ENCODE results near the gene GP2. TPM values are rescaled to one million over a fixed set of nuclear protein-coding genes. Genes with fewer than 3 reads are reported as not detected.

Gene GP2
- not detected for total RNA-seq

DNA sequence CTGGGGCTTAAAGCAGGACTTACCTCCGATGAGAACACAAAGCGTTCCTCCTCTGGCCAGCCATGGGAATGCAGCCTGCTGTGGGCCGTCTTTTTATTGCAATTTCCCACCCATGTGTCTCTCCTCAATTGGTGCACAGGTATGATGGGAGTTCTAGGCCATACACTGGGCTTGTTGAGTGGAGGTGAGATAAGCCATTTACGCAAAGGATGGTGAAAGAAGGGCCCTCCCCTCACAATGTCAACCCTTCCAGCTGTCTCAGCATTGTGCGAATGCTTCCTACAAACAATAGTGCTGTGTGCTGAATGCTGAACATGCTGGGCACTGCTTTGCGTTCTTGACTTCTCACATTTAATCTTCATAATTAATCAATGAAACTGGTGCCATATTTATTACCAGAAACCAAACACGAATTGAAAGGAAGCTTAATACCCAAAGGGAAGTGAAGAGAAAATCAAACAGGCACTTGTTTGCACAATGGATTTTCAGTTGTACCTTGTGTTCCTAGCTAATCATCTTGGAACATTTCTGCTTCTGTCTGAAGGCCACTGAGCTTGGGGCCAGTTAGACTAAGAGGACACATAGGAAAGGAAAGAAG lies at the start of gene GP2:
GP2 (minus strand) TSS at position 70 of the 598 bp plus-strand sequence. CDS start 1,082 bp downstream, outside the sequence.
- DNase-seq (no peak), ATAC-seq (no peak)
- TF ChIP-seq, protein P1, sequence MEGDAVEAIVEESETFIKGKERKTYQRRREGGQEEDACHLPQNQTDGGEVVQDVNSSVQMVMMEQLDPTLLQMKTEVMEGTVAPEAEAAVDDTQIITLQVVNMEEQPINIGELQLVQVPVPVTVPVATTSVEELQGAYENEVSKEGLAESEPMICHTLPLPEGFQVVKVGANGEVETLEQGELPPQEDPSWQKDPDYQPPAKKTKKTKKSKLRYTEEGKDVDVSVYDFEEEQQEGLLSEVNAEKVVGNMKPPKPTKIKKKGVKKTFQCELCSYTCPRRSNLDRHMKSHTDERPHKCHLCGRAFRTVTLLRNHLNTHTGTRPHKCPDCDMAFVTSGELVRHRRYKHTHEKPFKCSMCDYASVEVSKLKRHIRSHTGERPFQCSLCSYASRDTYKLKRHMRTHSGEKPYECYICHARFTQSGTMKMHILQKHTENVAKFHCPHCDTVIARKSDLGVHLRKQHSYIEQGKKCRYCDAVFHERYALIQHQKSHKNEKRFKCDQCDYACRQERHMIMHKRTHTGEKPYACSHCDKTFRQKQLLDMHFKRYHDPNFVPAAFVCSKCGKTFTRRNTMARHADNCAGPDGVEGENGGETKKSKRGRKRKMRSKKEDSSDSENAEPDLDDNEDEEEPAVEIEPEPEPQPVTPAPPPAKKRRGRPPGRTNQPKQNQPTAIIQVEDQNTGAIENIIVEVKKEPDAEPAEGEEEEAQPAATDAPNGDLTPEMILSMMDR (IDR thresholded peaks at IDR 0.05 in 4 of 5, conservative IDR thresholded peaks at IDR 0.05 in 1 of 5) = no peak
- no peaks in the 10 kb centered on the region for H3K4me1 ChIP-seq
- no peak within 1 kb of the TSS for H3K4me3 ChIP-seq
- H3K9me3 ChIP-seq = no peaks in the 10 kb centered on the region
- H3K27ac ChIP-seq = no peak within 1 kb of the TSS
- H3K27me3 ChIP-seq = no peaks in the 10 kb centered on the region
- in situ Hi-C loops (cut with MboI; ENCODE audit: low sequenced_read_pairs in 4 of 4) = no loop called here
- no peaks in the 10 kb centered on the region for H3K36me3 ChIP-seq
- intact Hi-C loops (cut with DNase I; ENCODE audit: low total_unique reads) = no loop called here

DNA sequence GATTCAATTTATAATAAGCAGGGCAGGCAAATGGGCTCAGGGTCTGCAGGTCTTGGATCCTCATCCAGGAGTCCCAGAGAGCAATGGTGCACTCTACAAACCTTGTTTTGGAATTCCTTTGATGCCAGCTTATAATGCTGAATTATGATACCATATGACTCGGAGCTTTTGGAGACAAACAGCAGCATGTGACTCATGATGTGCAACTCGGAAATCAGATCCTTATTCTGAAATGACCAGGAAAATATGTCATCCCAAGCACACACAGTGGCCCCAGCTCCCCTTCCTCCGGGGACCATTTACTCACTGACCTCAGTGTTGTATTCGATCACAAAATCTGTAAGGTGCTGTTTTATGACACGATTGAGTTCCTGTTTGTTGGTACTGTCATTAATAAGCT lies 45.4 kb upstream of the GP2 start:
- peaks cover 0 to 3% (median 0%) of the 10 kb centered on the region in 3 donors for H3K27me3 ChIP-seq
- H3K36me3 ChIP-seq = no peaks in the 10 kb centered on the region
- no peak overlapping the region for H3K4me3 ChIP-seq
- DNase-seq = no peak
- TF ChIP-seq POLR2A (IDR thresholded peaks at IDR 0.05) = no peak
- TF ChIP-seq, protein P1 (IDR thresholded peaks at IDR 0.05 in 4 of 5, conservative IDR thresholded peaks at IDR 0.05 in 1 of 5) = no peak
- no peak for ATAC-seq
- in situ Hi-C loops (cut with MboI; ENCODE audit: low sequenced_read_pairs in 4 of 4) (no loop called here), intact Hi-C loops (cut with DNase I; ENCODE audit: low total_unique reads) (no loop called here)
- H3K27ac ChIP-seq = no peak overlapping the region
- no peaks in the 10 kb centered on the region for H3K4me1 ChIP-seq
- H3K9me3 ChIP-seq = no peaks in the 10 kb centered on the region

DNA sequence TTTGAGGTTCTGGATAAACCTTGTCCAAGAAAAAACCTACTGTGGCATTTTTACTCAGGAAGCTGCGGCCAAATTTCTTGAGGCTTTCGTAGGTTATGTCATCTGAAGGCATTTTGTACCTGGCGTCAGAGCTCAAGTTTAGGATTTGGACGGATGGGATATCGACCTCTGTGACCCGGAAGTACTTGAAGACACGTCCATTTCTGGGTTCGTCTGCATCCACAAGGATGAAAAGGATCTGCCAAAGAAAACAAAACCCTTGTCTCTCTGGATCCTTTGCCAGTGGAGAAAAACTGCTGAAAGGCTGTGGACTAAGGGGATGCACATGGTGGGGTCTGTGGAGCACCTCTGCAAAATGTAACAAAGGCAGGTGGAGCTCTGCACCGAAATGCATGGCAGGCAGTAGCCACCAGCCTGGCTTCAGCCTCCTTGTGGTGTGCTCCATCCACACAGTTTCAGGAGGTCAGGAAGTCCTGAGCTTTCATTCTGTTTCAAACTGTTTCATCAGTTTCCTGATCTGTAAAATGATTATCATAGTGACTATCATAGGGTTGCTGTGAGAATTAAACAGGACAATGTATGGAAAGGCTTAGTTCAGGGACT lies 42.2 kb upstream of the GP2 start:
- peaks cover 0 to 3% (median 0%) of the 10 kb centered on the region in 3 donors for H3K27me3 ChIP-seq
- no peak overlapping the region for H3K27ac ChIP-seq
- H3K9me3 ChIP-seq = no peaks in the 10 kb centered on the region
- ATAC-seq (no peak), DNase-seq (no peak)
- TF ChIP-seq, protein P1 (IDR thresholded peaks at IDR 0.05 in 4 of 5, conservative IDR thresholded peaks at IDR 0.05 in 1 of 5) = no peak
- TF ChIP-seq POLR2A (IDR thresholded peaks at IDR 0.05) = no peak
- H3K4me3 ChIP-seq = no peak overlapping the region
- no peaks in the 10 kb centered on the region for H3K4me1 ChIP-seq
- intact Hi-C loops (cut with DNase I; ENCODE audit: low total_unique reads) = no loop called here
- H3K36me3 ChIP-seq = no peaks in the 10 kb centered on the region
- in situ Hi-C loops (cut with MboI; ENCODE audit: low sequenced_read_pairs in 4 of 4) = no loop called here

DNA sequence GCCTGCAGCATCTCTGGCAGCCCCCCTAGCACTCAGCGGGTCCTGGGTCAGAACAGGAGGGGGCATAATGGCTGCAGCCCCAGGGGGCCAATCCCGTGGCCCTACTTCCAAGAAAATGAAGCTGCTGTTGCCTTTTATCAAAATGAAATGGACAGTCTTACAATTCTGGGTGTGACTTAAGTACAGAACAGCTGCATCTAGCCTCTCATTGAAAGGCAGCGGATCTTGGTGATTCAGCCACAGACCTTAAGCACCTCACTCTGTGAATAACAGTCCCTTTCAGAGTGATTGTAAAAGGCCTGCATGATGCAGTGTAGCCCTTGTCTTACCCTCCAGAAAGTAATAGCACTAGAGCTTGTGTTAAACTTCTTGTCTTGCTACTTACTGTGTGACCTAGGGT lies 36.7 kb upstream of the GP2 start:
- H3K4me3 ChIP-seq = no peak overlapping the region

More for the DNA sequence above, 36.7 kb upstream of the GP2 start:
- no peak for ATAC-seq
- Histone ChIP-seq H3K27me3 (no peaks in the 10 kb centered on the region), H3K9me3 (no peaks in the 10 kb centered on the region), H3K4me1 (no peaks in the 10 kb centered on the region), H3K27ac (no peak overlapping the region), H3K36me3 (no peaks in the 10 kb centered on the region)
- no peak for TF ChIP-seq POLR2A (IDR thresholded peaks at IDR 0.05)
- TF ChIP-seq, protein P1 (IDR thresholded peaks at IDR 0.05 in 4 of 5, conservative IDR thresholded peaks at IDR 0.05 in 1 of 5) = no peak
- no peak for DNase-seq
- in situ Hi-C loops (cut with MboI; ENCODE audit: low sequenced_read_pairs in 4 of 4) = no loop called here
- intact Hi-C loops (cut with DNase I; ENCODE audit: low total_unique reads) = no loop called here

Measured in gastrocnemius medialis (tissue), 4 donors.